HG02970 (cell line): ENCODE results near the gene SEMA6A.

Source experiments
- ATAC-seq: cut with Tn5 transposase; IDR thresholded peaks from one replicate; pipeline ENCODE4 v1.9.1; 2021; ENCODE audit warnings: mild to moderate bottlenecking, moderate library complexity, moderate number of reproducible peaks; ENCODE audit not compliant: unreplicated experiment, low FRiP score

SEMA6A gene

GRCh38 chr5:116468583-116468982 is 106.0 kb downstream of the SEMA6A start:
- no peak for ATAC-seq

- no peak for ATAC-seq
Observed at GRCh38 chr5:116467465-116467843, 107.2 kb downstream of the SEMA6A start.

- ATAC-seq = no peak
Observed at GRCh38 chr5:116466727-116467464, 107.7 kb downstream of the SEMA6A start.

GRCh38 chr5:116465411-116465810 is 109.2 kb downstream of the SEMA6A start:
- no peak for ATAC-seq

- no peak for ATAC-seq
Observed at GRCh38 chr5:116464144-116464708, 110.4 kb downstream of the SEMA6A start.

GRCh38 chr5:116462500-116462899 is 112.1 kb downstream of the SEMA6A start:
- no peak for ATAC-seq

- ATAC-seq = no peak
Observed at GRCh38 chr5:116459301-116459700, 115.3 kb downstream of the SEMA6A start.

- ATAC-seq = no peak
Observed at GRCh38 chr5:116457062-116457461, 117.6 kb downstream of the SEMA6A start.

- no peak for ATAC-seq
Observed at GRCh38 chr5:116456036-116456435, 118.6 kb downstream of the SEMA6A start.

- ATAC-seq = no peak
Observed at GRCh38 chr5:116455061-116455460, 119.6 kb downstream of the SEMA6A start.

- peak; percentile 86 for ATAC-seq
Observed at GRCh38 chr5:116454417-116454927, 120.2 kb downstream of the SEMA6A start.

GRCh38 chr5:116453988-116454411 is 120.6 kb downstream of the SEMA6A start:
- peak; percentile 17 for ATAC-seq

- ATAC-seq = no peak
Observed at GRCh38 chr5:116452774-116453368, 121.8 kb downstream of the SEMA6A start.

GRCh38 chr5:116451905-116452450 is 122.6 kb downstream of the SEMA6A start:
- ATAC-seq = no peak

GRCh38 chr5:116451066-116451465 is 123.6 kb downstream of the SEMA6A start:
- ATAC-seq = no peak

- ATAC-seq = no peak
Observed at GRCh38 chr5:116449458-116449857, 125.2 kb downstream of the SEMA6A start.

- no peak for ATAC-seq
Observed at GRCh38 chr5:116448870-116449427, 125.7 kb downstream of the SEMA6A start.

GRCh38 chr5:116448450-116448849 is 126.2 kb downstream of the SEMA6A start:
- ATAC-seq = no peak

GRCh38 chr5:116446356-116447005 is 128.1 kb downstream of the SEMA6A start:
- ATAC-seq = no peak

GRCh38 chr5:116445311-116445710 is 129.3 kb downstream of the SEMA6A start:
- ATAC-seq = no peak
